ENCODE results near the gene SREBF2.

Gene SREBF2

GRCh38 chr22:41874090-41874489, 41.2 kb downstream of the SREBF2 start:
- in situ Hi-C loops (cut with MboI; ENCODE audit: low sequenced_read_pairs), result no loop called here

GRCh38 chr22:41875531-41876270, 42.8 kb downstream of the SREBF2 start:
- in situ Hi-C loops (cut with MboI; ENCODE audit: low sequenced_read_pairs), result no loop called here

- in situ Hi-C loops (cut with MboI; ENCODE audit: low sequenced_read_pairs), result no loop called here
Measured at GRCh38 chr22:41876275-41876674, 43.4 kb downstream of the SREBF2 start.

GRCh38 chr22:41876675-41877074, 43.8 kb downstream of the SREBF2 start:
- in situ Hi-C loops (cut with MboI; ENCODE audit: low sequenced_read_pairs), result no loop called here

GRCh38 chr22:41880653-41881052, 47.7 kb downstream of the SREBF2 start:
- in situ Hi-C loops (cut with MboI; ENCODE audit: low sequenced_read_pairs), result no loop called here

- in situ Hi-C loops (cut with MboI; ENCODE audit: low sequenced_read_pairs), result no loop called here
Measured at GRCh38 chr22:41883400-41883799, 50.5 kb downstream of the SREBF2 start.

- in situ Hi-C loops (cut with MboI; ENCODE audit: low sequenced_read_pairs), result no loop called here
Measured at GRCh38 chr22:41885116-41885515, 52.2 kb downstream of the SREBF2 start.

- in situ Hi-C loops (cut with MboI; ENCODE audit: low sequenced_read_pairs), result no loop called here
Measured at GRCh38 chr22:41885516-41885915, 52.6 kb downstream of the SREBF2 start.

- in situ Hi-C loops (cut with MboI; ENCODE audit: low sequenced_read_pairs), result no loop called here
Measured at GRCh38 chr22:41888627-41889200, 55.8 kb downstream of the SREBF2 start.

GRCh38 chr22:41891407-41891806, 58.5 kb downstream of the SREBF2 start:
- in situ Hi-C loops (cut with MboI; ENCODE audit: low sequenced_read_pairs), result no loop called here

- in situ Hi-C loops (cut with MboI; ENCODE audit: low sequenced_read_pairs), result no loop called here
Measured at GRCh38 chr22:41892721-41893120, 59.8 kb downstream of the SREBF2 start.

GRCh38 chr22:41893591-41894375, 60.9 kb downstream of the SREBF2 start:
- in situ Hi-C loops (cut with MboI; ENCODE audit: low sequenced_read_pairs), result no loop called here

GRCh38 chr22:41898645-41899044, 65.7 kb downstream of the SREBF2 start:
- in situ Hi-C loops (cut with MboI; ENCODE audit: low sequenced_read_pairs), result no loop called here

GRCh38 chr22:41899110-41899509, 66.2 kb downstream of the SREBF2 start:
- in situ Hi-C loops (cut with MboI; ENCODE audit: low sequenced_read_pairs), result no loop called here

- in situ Hi-C loops (cut with MboI; ENCODE audit: low sequenced_read_pairs), result no loop called here
Measured at GRCh38 chr22:41899992-41900651, 67.2 kb downstream of the SREBF2 start.

GRCh38 chr22:41900652-41901312, 67.9 kb downstream of the SREBF2 start:
- in situ Hi-C loops (cut with MboI; ENCODE audit: low sequenced_read_pairs), result no loop called here

- in situ Hi-C loops (cut with MboI; ENCODE audit: low sequenced_read_pairs), result no loop called here
Measured at GRCh38 chr22:41902016-41902415, 69.1 kb downstream of the SREBF2 start.

GRCh38 chr22:41902932-41903421, 70.1 kb downstream of the SREBF2 start:
- in situ Hi-C loops (cut with MboI; ENCODE audit: low sequenced_read_pairs), result no loop called here

GRCh38 chr22:41904450-41905410, 71.8 kb downstream of the SREBF2 start:
- in situ Hi-C loops (cut with MboI; ENCODE audit: low sequenced_read_pairs), result no loop called here

All from HL-60/S4 (cell line).